ENCODE data around the gene CFAP157. TPM values are rescaled to one million over a fixed set of nuclear protein-coding genes. Genes with fewer than 3 reads are reported as not detected.

The CFAP157 gene
- total RNA-seq, 4 donors from 2014 or later: 0.27 TPM; not detected in 3

GRCh38 chr9:127746959-127747569, 40.3 kb downstream of the CFAP157 start:
- DNase-seq: no peak
- TF ChIP-seq POLR2A (IDR thresholded peaks at IDR 0.05): no peak
- TF ChIP-seq, protein P1, sequence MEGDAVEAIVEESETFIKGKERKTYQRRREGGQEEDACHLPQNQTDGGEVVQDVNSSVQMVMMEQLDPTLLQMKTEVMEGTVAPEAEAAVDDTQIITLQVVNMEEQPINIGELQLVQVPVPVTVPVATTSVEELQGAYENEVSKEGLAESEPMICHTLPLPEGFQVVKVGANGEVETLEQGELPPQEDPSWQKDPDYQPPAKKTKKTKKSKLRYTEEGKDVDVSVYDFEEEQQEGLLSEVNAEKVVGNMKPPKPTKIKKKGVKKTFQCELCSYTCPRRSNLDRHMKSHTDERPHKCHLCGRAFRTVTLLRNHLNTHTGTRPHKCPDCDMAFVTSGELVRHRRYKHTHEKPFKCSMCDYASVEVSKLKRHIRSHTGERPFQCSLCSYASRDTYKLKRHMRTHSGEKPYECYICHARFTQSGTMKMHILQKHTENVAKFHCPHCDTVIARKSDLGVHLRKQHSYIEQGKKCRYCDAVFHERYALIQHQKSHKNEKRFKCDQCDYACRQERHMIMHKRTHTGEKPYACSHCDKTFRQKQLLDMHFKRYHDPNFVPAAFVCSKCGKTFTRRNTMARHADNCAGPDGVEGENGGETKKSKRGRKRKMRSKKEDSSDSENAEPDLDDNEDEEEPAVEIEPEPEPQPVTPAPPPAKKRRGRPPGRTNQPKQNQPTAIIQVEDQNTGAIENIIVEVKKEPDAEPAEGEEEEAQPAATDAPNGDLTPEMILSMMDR (IDR thresholded peaks at IDR 0.05): no peak
- H3K9me3 ChIP-seq: no peaks in the 10 kb centered on the region
- H3K27me3 ChIP-seq: peaks cover 0 to 9% of the 10 kb centered on the region in 2 donors
- no peak overlapping the region for H3K4me3 ChIP-seq
- H3K36me3 ChIP-seq: peaks cover 0 to 16% (median 0%) of the 10 kb centered on the region in 3 donors
- H3K4me1 ChIP-seq: peaks cover 0 to 6% (median 0%) of the 10 kb centered on the region in 4 donors
- no peak overlapping the region for H3K27ac ChIP-seq

- Histone ChIP-seq H3K27me3 (peaks cover 0 to 4% of the 10 kb centered on the region in 2 donors), H3K27ac (no peak overlapping the region), H3K4me1 (no peaks in the 10 kb centered on the region), H3K36me3 (peaks cover 0 to 16% (median 0%) of the 10 kb centered on the region in 3 donors), H3K9me3 (no peaks in the 10 kb centered on the region), H3K4me3 (no peak overlapping the region)
- DNase-seq: no peak
- no peak for TF ChIP-seq POLR2A (IDR thresholded peaks at IDR 0.05)
- TF ChIP-seq, protein P1 (IDR thresholded peaks at IDR 0.05): no peak
These were observed 42.5 kb downstream of the CFAP157 start for GRCh38 chr9:127749090-127749787.

GRCh38 chr9:127751269-127752054, 44.7 kb downstream of the CFAP157 start:
- no peak overlapping the region for H3K4me3 ChIP-seq
- peaks cover 0 to 16% (median 0%) of the 10 kb centered on the region in 3 donors for H3K36me3 ChIP-seq
- DNase-seq: no peak
- peaks cover 0 to 5% (median 0%) of the 10 kb centered on the region in 4 donors for H3K4me1 ChIP-seq
- no peaks in the 10 kb centered on the region for H3K9me3 ChIP-seq
- peaks cover 0 to 18% of the 10 kb centered on the region in 2 donors for H3K27me3 ChIP-seq
- TF ChIP-seq POLR2A (IDR thresholded peaks at IDR 0.05): no peak
- TF ChIP-seq, protein P1 (IDR thresholded peaks at IDR 0.05): no peak
- no peak overlapping the region for H3K27ac ChIP-seq

GRCh38 chr9:127753148-127753547, 46.4 kb downstream of the CFAP157 start:
- TF ChIP-seq, protein P1 (IDR thresholded peaks at IDR 0.05): no peak
- TF ChIP-seq POLR2A (IDR thresholded peaks at IDR 0.05): no peak
- Histone ChIP-seq H3K27me3 (peaks cover 0 to 18% of the 10 kb centered on the region in 2 donors), H3K36me3 (peaks cover 0 to 16% (median 0%) of the 10 kb centered on the region in 3 donors), H3K27ac (no peak overlapping the region), H3K4me1 (peaks cover 0 to 5% (median 0%) of the 10 kb centered on the region in 4 donors), H3K4me3 (no peak overlapping the region), H3K9me3 (no peaks in the 10 kb centered on the region)
- no peak for DNase-seq

GRCh38 chr9:127753622-127754021, 46.8 kb downstream of the CFAP157 start:
- Histone ChIP-seq H3K27ac (no peak overlapping the region), H3K27me3 (peaks cover 0 to 18% of the 10 kb centered on the region in 2 donors), H3K4me3 (no peak overlapping the region), H3K36me3 (peaks cover 0 to 16% (median 0%) of the 10 kb centered on the region in 3 donors), H3K4me1 (peaks cover 0 to 5% (median 0%) of the 10 kb centered on the region in 4 donors), H3K9me3 (no peaks in the 10 kb centered on the region)
- DNase-seq: no peak
- TF ChIP-seq POLR2A (IDR thresholded peaks at IDR 0.05): no peak
- TF ChIP-seq, protein P1 (IDR thresholded peaks at IDR 0.05): no peak

Data from Peyer's patch (tissue), 4 donors.